DOHH2 (cell line): ENCODE measurements around the gene FLVCR1.

Source experiments
- H3F3A ChIP-seq: fragments of 200-600 bp; sonication (generic), shearing (Covaris generic); 2 replicates; pipeline ENCODE4 v1.6.0; 2016; ENCODE audit warnings: antibody characterized with exemption, mild to moderate bottlenecking; ENCODE audit not compliant: control insufficient read depth, insufficient read depth
- H3K27ac ChIP-seq: fragments of 200-600 bp; sonication (generic); 2 replicates; pipeline ENCODE4 v1.5.1; 2014; ENCODE audit warnings: low read depth, mild to moderate bottlenecking, low read length, moderate library complexity
- H3K27me3 ChIP-seq: fragments of 200-600 bp; sonication (generic); 2 replicates; pipeline ENCODE4 v1.6.1; 2014; ENCODE audit warnings: mild to moderate bottlenecking, low read length, mixed read lengths; ENCODE audit not compliant: control insufficient read depth
- H3K36me3 ChIP-seq: fragments of 200-600 bp; sonication (generic); 2 replicates; pipeline ENCODE4 v1.6.1; 2014; ENCODE audit warnings: mild to moderate bottlenecking, low read length, moderate library complexity, mixed read lengths; ENCODE audit not compliant: control insufficient read depth
- H3K4me1 ChIP-seq: fragments of 200-600 bp; sonication (generic); 2 replicates; pipeline ENCODE4 v1.6.1; 2014; ENCODE audit warnings: mild to moderate bottlenecking, low read length, mixed read lengths; ENCODE audit not compliant: control insufficient read depth
- H3K4me2 ChIP-seq: fragments of 200-600 bp; sonication (generic); 2 replicates; pipeline ENCODE4 v1.6.0; 2014; ENCODE audit warnings: mild to moderate bottlenecking, low read length, moderate library complexity
- H3K4me3 ChIP-seq: fragments of 200-600 bp; sonication (generic); 2 replicates; pipeline ENCODE4 v1.5.1; 2014; ENCODE audit warnings: mild to moderate bottlenecking, low read length, mixed read lengths
- H3K79me2 ChIP-seq: fragments of 200-600 bp; sonication (generic); 2 replicates; pipeline ENCODE4 v1.6.1; 2014; ENCODE audit warnings: mild to moderate bottlenecking, low read length, mixed read lengths; ENCODE audit not compliant: control insufficient read depth
- H3K9me2 ChIP-seq: fragments of 200-600 bp; sonication (generic); replicated peaks from 2 replicates; pipeline ENCODE4 v1.6.1; 2014; ENCODE audit warnings: mild to moderate bottlenecking, low read length, mixed read lengths; ENCODE audit not compliant: control insufficient read depth
- H3K9me3 ChIP-seq: fragments of 200-600 bp; sonication (generic); 2 replicates; pipeline ENCODE4 v1.6.1; 2014; ENCODE audit warnings: antibody characterized with exemption, low read length, mixed read lengths; ENCODE audit not compliant: control insufficient read depth, insufficient read depth
- H4K20me1 ChIP-seq: fragments of 200-600 bp; sonication (generic); 2 replicates; pipeline ENCODE4 v1.6.0; 2014; ENCODE audit warnings: low read depth, mild to moderate bottlenecking, antibody characterized with exemption, low read length, moderate library complexity; ENCODE audit not compliant: control insufficient read depth, insufficient read depth
- CTCF ChIP-seq: fragments of 200-600 bp; sonication (generic); IDR thresholded peaks from one replicate; pipeline ENCODE4 v1.5.1; 2014; ENCODE audit warnings: antibody characterized with exemption, mild to moderate bottlenecking, low read depth, low read length; ENCODE audit not compliant: poor library complexity, severe bottlenecking
- EZH2phosphoT487 ChIP-seq: fragments of 200-600 bp; sonication (generic); IDR thresholded peaks from 2 replicates; pipeline ENCODE4 v1.6.1; 2017; ENCODE audit warnings: borderline replicate concordance, mild to moderate bottlenecking, antibody characterized with exemption, low read length, moderate library complexity, mixed read lengths

FLVCR1 gene

GRCh38 chr1:212871976-212872375 lies 13.9 kb downstream of the FLVCR1 start:
- H3K27me3 ChIP-seq: no peaks in the 10 kb centered on the region
- peaks cover 2% of the 10 kb centered on the region; the same call in 1 of the 2 replicates for H3K79me2 ChIP-seq
- H3F3A ChIP-seq: no peaks in the 10 kb centered on the region
- peaks cover 54% of the 10 kb centered on the region for H3K36me3 ChIP-seq
- no peak overlapping the region for H3K27ac ChIP-seq
- no peak overlapping the region for H3K4me3 ChIP-seq
- no peaks in the 10 kb centered on the region for H3K9me2 ChIP-seq
- no peak overlapping the region for H3K4me2 ChIP-seq
- H4K20me1 ChIP-seq: no peaks in the 10 kb centered on the region
- no peaks in the 10 kb centered on the region for H3K4me1 ChIP-seq
- no peaks in the 10 kb centered on the region for H3K9me3 ChIP-seq
- no peak for TF ChIP-seq CTCF
- TF ChIP-seq EZH2phosphoT487: no peak

- H4K20me1 ChIP-seq: no peaks in the 10 kb centered on the region
- H3K36me3 ChIP-seq: peaks cover 56% of the 10 kb centered on the region
- H3K27ac ChIP-seq: no peak overlapping the region
- H3K9me2 ChIP-seq: no peaks in the 10 kb centered on the region
- H3K4me3 ChIP-seq: no peak overlapping the region
- no peaks in the 10 kb centered on the region for H3K27me3 ChIP-seq
- no peak overlapping the region for H3K4me2 ChIP-seq
- no peaks in the 10 kb centered on the region for H3F3A ChIP-seq
- TF ChIP-seq EZH2phosphoT487: no peak
- TF ChIP-seq CTCF: no peak
- H3K79me2 ChIP-seq: peaks cover 2% of the 10 kb centered on the region; the same call in 1 of the 2 replicates
- no peaks in the 10 kb centered on the region for H3K4me1 ChIP-seq
- H3K9me3 ChIP-seq: no peaks in the 10 kb centered on the region
Observed at GRCh38 chr1:212873518-212873917, 15.4 kb downstream of the FLVCR1 start.

- Histone ChIP-seq H3K4me2 (no peak overlapping the region), H3K9me3 (no peaks in the 10 kb centered on the region), H3F3A (no peaks in the 10 kb centered on the region), H3K27me3 (no peaks in the 10 kb centered on the region), H3K9me2 (no peaks in the 10 kb centered on the region), H4K20me1 (no peaks in the 10 kb centered on the region), H3K27ac (no peak overlapping the region), H3K4me3 (no peak overlapping the region), H3K36me3 (peaks cover 61% of the 10 kb centered on the region), H3K79me2 (no peaks in the 10 kb centered on the region), H3K4me1 (no peaks in the 10 kb centered on the region)
- TF ChIP-seq EZH2phosphoT487: no peak
- no peak for TF ChIP-seq CTCF
Observed at GRCh38 chr1:212878418-212878817, 20.3 kb downstream of the FLVCR1 start.
